Daoy (cell line): Measurements from ENCODE around the gene FIG4. TPM values are rescaled to one million over a fixed set of nuclear protein-coding genes. Genes with fewer than 3 reads are reported as not detected.
"Not testable (repeated sequence)": the region's sequence is repeated elsewhere in the genome, so short reads cannot be mapped to it uniquely, and the experiment has no call there.

Source experiments
- DNase-seq: peaks from one replicate; pipeline ENCODE4 v3.0.0-alpha.2; 2015; ENCODE audit warnings: low read depth
- total RNA-seq: library from RNA; depleted of rRNA; stranded (reverse); fragments of >200 nt; shearing (Covaris generic); gene quantifications from 2 replicates; pipeline ENCODE4 v1.2.3, GENCODE V29; 2014; rRNA removed

Gene FIG4
- total RNA-seq, 1 experiment from 2014 or later, result 9.5 TPM

DNA sequence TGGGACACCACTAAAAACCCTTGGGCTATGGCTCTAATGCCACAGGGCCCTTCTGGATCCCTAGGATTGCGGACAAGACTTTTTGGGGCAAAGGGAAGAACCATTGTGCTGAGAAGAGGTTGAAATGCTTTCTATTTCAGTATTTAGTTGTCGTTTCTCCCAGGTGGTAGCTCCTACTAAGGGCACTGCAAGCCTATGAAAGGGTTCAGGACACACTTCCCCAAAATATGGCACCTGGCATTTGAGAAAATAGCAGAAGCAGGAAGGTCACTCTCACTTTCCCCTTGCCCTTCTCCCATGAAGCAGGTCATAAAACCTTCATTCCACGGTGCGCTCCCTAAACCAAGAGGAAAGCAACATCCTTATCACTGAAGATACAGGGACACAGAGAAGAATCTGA is 161.6 kb downstream of the FIG4 start:
- DNase-seq, result no peak

DNA sequence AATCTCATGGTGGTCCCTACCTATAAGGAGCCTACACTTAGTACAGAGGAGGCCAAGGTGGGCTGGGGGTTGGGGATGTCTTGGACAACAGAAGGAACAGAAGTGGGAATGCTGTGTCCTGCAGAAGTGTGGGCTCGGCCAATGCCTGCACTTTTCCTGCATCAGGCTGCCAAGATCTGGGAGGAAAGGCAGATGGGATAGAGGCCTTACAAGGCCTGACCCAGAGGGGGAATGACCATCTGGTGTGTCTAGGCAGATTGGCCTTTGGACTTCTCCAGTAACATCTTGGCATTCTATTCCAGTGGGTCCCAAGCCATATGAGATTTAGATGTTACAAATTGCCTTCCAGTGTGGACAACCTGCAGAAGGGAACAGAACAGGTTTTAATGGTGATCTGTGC is 162.3 kb downstream of the FIG4 start:
- no peak for DNase-seq

DNA sequence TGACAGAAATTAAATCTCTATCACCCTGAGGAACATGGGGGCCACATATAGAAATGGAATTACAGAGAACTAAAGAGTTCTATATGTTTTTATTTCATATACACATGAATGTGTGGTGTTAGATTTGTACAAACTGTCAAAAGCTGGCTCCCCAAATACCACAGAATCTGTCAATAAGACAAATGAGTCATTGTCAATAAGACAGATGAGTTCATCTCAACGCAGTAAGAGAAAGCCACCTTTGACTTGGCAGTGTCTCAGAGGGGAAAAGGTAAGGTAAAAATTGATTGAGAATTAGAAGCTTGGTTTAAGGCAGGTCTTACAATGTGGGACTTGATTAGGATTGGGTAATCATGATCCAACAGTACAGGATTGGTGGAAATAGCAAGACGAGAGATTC is 162.9 kb downstream of the FIG4 start:
- DNase-seq, result no peak

DNA sequence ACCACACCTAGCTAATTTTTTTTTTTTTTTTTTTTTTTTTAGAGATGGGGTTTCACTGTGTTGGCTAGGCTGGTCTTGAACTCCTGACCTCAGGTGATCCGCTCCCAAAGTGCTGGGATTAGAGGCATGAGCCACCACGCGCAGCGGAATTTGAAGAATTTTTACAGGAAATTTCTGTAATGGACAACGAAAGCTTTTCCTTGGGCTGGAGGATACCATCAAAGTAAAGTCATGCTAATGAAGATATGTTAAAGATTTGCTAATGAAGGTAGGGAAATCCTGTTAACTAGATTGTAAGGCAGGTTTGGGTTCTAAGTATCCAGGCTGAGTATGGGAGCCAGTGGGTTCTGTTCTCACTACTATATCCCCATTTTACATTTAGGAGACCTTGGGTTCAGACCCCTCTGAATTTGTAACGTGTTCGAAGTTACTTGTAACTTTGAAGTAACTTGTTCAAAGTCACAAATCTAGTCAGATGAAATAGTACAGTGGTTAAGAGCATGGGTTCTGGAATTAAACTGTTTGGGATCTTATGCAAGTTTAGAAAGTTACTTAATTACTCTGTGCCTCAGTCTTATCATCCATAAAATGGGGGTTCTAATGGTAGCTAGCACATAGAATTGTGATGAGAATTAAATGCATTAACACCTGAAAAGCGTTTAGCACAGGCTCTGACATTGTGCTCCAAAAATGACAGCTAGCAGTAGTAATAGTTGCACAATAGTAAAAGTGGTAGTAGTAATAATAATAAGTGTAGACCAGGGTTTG is 163.6 kb downstream of the FIG4 start:
- no peak for DNase-seq

DNA sequence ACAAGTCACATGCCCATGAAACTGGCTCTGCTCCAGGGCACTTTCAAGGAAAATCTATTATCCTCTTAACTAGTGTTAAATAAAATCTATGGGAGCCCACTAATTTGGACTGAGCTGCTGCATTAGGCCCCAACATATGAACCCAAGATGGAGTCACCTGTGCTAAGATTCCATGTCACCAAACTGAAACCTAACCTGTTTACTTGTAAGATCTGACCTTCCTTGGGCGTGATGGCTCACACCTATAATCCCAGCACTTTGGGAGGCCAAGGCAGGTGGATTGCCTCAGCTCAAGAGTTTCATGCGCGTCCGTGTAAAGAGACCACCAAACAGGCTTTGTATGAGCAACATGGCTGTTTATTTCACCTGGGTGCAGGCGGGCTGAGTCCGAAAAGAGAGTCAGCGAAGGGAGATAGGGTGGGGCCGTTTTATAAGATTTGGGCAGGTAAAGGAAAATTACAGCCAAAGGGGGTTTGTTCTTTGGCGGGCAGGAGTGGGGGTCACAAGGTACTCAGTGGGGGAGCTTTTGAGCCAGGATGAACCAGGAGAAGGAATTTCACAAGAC is 164.5 kb downstream of the FIG4 start:
- not testable (repeated sequence) for DNase-seq

DNA sequence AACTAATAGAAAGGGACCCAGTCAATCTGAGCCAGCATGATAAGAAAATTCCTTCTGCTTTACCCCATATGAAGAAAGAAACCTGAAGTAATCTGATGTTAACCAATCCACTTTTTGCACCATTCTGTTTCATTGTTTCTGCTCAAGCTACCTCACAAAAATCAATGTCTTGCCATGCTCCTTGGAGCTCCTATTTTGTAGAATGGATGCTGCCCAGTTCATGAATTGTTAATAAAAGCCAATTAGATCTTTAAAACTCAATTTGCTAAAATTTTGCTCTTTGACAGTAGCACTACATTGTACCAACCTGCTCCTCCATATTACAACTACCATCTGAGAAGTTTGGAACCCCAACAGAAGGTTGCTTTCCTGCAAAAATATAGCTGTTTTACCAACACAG is 170.8 kb downstream of the FIG4 start:
- DNase-seq, result no peak

DNA sequence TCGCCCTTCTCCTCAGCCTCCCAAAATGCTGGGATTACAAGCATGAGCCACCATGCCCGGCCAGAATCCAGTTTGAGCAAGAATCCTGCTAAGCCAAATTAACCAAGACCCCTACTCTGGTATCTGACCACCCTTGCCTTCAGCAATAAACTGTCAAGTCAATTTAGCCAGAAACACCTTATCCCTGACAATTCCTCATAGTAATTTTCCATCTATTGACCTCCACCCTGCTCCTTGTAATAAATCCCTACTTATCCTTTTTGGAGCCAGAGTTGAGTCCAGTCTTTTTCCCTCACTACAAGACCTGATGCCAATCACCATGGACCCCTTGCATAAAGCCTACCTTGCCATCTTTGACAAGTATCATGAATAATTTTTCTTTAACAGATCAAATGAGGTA is 173.0 kb downstream of the FIG4 start:
- DNase-seq, result no peak

DNA sequence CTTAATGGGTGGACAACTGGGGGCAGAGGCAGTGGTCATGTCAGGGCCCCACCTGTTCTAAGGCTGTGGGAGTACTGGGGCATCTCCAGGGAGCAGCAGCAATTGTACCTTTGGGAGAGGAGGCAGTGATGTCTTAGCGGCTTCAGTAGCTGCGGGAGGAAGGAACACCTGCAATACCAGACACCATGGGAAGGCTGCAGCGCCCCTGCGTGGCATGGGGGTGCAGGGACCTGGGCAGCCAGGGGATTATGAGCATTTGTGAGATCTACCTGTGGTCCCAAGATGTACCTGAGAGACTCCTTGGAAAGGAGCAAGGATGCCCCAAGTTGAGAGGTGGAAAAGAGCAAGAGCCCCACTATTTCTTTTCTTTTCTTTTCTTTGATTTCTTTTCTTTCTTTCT is 174.9 kb downstream of the FIG4 start:
- DNase-seq, result peak; percentile 5

DNA sequence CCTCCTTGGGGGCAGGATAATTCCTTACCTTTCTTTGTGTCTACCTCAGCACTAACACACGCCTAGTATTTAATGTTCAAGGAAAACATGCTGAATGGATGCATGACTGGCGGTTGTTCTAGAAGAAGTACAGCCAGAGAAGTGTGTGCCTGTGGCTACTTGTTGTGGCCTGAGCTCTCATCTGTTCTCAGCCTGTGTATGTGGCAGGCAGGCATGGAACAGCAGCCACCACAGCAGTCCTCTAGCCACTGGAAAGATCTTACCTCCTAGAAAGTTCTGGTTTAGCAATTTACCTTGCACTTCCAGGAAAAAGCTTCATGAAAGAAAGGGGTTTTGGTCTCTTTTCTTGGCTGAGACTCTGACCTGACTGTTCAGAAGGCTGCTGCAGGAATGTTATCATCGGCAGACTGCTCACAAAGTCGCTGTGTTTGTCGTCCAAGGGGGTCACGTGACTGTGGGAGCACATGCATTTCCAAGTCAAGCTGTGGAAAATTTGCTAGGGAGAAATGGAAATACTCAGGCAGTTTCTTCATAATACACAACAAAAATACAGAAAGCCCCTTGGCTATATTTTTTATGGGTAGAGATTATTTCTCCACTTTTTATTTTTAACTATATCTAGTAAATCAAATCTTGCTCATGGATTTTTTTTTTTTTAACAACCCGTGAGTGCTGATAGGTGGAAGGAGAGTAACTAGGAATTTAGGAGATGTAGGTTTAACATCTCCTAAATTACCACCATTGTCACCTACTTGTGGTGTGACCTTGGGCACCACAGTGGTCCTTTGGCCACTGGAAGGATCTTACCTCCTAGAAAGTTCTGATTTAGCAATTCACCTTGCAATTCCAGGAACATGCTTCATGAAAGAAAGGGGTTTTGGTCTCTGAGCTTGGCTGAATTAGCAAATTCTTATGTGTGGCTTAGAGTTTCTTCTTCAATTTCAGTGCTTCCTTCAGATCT is 176.2 kb downstream of the FIG4 start:
- no peak for DNase-seq

DNA sequence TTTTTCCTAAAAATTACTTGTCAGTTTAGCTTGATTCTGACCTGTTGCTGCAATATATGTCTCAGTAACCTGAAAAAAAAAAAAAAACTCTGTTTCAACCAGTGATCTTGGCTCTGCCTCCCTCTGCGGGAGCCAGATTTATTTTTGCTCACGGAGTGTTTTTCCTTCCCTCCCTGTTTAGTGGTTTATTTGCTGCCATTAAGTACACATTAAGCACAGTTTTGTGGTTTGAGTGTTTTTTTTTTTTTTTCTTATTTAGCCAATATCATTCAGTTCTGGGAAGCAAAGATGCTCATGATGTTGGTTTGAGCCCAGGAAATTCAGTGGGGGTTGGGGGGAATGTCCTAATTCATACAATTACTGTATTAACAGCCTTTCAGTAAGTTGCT is 176.9 kb downstream of the FIG4 start:
- DNase-seq, result no peak

DNA sequence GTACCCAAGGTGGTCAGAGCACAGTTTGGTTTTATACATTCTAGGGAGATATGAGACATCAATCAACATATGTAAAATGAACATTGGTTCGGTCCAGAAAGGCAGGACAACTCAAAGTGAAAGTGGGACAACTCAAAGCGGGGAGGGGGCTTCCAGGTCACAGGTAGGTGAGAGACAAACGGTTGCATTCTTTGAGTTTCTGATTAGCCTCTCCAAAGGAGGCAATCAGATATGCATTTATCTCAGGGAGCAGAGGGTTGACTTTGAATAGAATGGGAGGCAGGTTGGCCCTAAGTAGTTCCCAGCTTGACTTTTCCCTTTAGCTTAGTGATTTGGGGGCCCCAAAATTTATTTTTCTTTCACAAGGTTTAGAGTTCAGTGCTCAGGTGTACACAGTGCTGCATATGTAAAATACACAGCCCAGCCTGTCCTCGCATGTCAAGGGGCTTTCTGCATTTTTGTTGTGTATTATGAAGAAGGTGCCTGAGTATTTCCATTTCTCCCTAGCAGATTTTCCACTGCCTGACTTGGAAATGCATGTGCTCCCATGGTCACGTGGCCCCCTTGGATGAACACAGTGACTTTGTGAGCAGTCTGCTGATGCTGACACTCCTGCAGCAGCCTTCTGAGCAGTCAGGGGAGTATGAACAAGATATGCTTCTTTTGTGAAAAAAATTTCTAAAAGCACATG is 178.4 kb downstream of the FIG4 start:
- DNase-seq, result not testable (repeated sequence)

DNA sequence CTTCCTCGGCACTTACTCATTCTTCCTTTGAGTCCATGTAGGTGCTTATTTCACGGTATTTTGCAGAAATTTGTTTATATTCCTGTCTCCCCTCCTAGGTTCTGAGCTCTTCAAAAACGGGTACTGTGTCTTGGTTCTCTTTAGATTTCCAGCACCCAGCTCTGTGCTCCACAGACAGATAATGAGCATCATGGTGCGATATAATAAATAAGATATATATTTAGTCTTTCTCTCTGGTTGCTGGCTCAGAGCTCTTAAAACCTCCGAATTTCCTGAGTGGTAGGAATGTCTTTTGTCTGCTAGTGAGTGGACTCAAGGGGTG is 179.0 kb downstream of the FIG4 start:
- no peak for DNase-seq

DNA sequence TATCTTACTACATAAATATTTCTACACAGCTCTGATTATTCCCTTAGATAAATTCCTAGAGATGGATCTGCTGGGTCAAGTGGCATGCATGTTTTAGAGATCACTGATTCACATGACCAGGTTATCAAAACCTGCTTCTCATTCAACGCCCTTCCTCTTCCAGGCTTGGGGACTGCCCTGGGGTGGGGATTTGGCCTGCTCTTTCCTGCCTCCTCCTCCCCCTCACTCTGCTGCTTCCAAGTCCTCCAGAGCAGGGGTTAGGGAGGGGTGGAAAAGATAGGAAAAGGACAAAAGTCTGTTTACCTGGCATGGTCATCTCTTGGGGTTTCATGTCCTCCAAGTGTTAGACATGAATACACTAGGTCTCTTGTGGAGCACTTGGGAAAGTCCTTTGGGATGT is 181.5 kb downstream of the FIG4 start:
- no peak for DNase-seq

DNA sequence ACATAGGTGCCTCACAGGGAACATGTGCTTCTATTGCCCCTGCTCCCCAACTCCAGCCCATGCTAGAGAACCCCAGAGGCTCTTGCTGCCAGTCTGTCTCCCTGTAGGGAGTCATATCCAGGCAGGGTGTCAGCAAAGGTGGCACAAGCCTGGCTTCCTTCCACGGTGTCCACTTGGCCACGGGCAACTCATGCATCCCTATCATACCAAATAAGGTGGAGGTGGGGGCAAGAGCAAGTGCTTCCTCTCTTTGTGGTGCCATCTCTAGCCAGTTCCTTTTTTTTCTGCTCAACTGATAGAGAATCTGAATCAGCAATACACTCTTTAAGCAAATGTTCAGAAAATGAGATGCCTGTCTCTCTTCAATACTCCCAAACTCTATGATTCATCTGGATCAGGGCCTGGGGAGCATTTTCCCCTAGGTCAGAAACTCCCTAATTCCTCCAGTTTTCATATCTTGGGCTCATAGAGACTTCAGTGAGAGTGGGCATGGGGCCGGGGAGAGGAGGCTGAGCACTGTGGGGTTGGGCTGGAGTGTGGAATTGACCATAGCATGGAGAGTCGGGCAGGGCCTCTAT is 182.0 kb downstream of the FIG4 start:
- DNase-seq, result no peak

DNA sequence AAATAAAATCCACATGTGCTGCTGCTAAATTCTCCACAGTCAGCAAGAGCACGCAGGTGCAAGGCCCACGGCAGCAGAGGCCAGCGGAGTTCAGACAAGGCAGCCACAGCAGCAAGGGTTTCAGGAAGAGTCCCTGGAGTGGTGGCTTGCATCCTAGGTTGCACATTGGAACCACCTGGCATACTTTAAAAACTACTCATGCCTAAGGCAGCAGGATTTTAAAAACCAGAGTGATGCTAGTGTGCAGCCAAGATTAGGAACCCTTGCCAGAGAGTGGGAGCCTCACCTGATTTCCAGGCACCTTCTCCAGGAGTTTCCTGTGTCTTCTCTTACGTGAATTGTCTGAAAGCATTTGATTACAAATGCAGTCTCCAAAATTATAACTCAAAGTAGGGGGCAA is 183.0 kb downstream of the FIG4 start:
- DNase-seq, result no peak

DNA sequence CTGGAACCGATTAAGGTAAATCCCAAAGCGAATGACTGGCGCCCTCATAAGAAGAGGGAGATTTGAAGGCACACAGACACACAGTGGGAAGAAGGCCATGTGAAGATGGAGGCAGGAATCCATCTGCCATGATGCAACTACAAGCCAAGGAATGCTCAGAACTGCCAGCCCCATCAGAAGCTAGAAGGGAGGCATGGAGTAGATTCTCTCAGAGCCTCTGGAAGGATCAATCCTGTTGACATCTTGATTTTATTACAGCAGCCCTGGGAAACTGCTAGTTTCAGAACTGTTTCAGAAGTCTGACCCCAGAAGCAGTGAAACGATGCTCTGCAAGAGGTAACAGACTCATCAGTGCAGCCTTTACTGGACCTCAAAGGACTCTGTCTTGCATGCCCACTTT is 183.5 kb downstream of the FIG4 start:
- no peak for DNase-seq

Other genes with a start within 250 kb of the FIG4 start
- gene MICAL1, start 235.5 kb upstream of the FIG4 start, total RNA-seq, result 22.6 and 24.2 TPM in 2 replicates
- gene ZBTB24, start 208.1 kb upstream of the FIG4 start, total RNA-seq, result 7.1 and 8.9 TPM in 2 replicates
- gene AK9, start 94 bp upstream of the FIG4 start, total RNA-seq, result 2.3 and 3.8 TPM in 2 replicates